Measurements from ENCODE around the gene ZSWIM7.
"Not testable (repeated sequence)": the region's sequence is repeated elsewhere in the genome, so short reads cannot be mapped to it uniquely, and the experiment has no call there.

ZSWIM7 gene

GRCh38 chr17:15996322-15996721 is 3.2 kb downstream of the ZSWIM7 start:
- H3K36me3 ChIP-seq (ENCODE audit: insufficient read depth, low read length) = peaks cover 14% of the 10 kb centered on the region
- no peak overlapping the region for H3K4me3 ChIP-seq (ENCODE audit: low read depth in 1 of 2, low read length in 2 of 2)
- H3K9ac ChIP-seq (ENCODE audit: low read length) = no peak overlapping the region
- H3K9me3 ChIP-seq (ENCODE audit: low read length) = no peaks in the 10 kb centered on the region
- H3K27ac ChIP-seq (ENCODE audit: low read depth, low read length) = no peak overlapping the region
- peaks cover 18% of the 10 kb centered on the region for H3K4me1 ChIP-seq (ENCODE audit: insufficient read depth, low read length)
- H3K27me3 ChIP-seq (ENCODE audit: control insufficient read depth in 1 of 2, insufficient read depth in 2 of 2, low read length in 2 of 2) = no peaks in the 10 kb centered on the region

DNA sequence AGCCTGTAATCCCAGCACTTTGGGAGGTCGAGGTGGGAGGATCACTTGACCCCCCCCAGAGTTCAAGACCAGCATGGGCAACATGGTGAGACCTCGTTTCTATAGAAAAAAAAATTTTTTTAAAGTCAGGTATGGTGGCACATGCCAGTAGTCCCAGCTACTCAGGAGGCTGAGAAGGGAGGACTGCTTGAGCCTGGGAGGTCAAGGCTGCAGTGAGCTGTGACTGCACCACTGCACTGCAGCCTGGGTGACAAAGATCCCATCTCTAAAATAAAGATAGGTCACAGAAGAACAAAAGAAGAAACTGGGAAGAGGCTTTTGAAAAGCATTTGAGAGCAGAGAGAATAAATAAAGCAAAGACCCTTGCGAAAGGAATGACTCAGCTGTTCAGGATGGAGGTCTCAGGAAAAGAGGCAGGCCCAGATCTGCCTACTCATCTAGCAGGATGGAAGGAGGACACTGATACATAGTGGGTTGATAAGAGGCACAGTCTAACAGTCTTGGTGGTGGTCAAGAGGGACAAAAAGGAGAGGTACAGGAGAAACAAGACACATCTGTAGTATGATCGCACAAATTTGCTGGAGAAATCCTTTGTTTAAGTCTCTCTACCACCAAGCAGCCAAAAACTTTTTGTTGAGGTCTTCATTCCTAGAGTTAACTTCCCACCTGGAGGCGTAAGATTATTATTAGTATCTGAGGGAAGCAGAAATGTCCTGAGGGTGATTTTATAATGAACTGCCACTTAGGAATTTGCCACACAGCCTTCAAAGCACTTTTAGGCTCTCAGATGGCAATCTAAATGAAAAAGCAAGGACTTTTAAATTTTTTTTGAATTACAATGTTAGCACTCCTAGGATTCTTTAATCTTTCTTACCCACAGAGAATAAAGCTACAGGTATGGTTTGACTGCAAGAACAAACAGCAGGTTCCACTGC is 17.6 kb downstream of the ZSWIM7 start:
- no peak overlapping the region for H3K27ac ChIP-seq (ENCODE audit: low read depth, low read length)
- H3K36me3 ChIP-seq (ENCODE audit: insufficient read depth, low read length) = peaks cover 45% of the 10 kb centered on the region
- no peak overlapping the region for H3K4me3 ChIP-seq (ENCODE audit: low read depth in 1 of 2, low read length in 2 of 2)
- no peaks in the 10 kb centered on the region for H3K9me3 ChIP-seq (ENCODE audit: low read length)
- H3K4me1 ChIP-seq (ENCODE audit: insufficient read depth, low read length) = peaks cover 3% of the 10 kb centered on the region
- H3K9ac ChIP-seq (ENCODE audit: low read length) = no peak overlapping the region
- H3K27me3 ChIP-seq (ENCODE audit: control insufficient read depth in 1 of 2, insufficient read depth in 2 of 2, low read length in 2 of 2) = no peaks in the 10 kb centered on the region

DNA sequence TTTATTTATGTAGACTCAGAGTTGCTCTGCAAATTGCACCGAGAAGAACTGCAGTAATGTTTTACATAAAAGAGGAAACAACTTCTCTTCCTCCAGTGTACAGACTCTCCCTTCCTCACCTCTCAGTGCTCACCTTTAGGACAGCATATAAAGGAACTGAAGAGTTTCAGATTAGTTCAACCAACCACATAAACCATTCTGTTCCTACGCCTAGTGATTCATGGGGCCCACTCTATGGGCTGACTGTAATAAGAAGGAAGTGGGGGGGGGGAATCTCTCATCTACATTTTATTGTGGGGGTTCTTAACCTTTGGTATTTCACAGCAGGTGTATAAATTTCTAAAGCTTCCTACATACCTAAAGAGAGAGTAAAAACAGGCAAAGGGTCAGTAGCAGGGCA is 18.3 kb downstream of the ZSWIM7 start:
- Histone ChIP-seq H3K36me3 (ENCODE audit: insufficient read depth, low read length) (peaks cover 51% of the 10 kb centered on the region), H3K4me1 (ENCODE audit: insufficient read depth, low read length) (peaks cover 8% of the 10 kb centered on the region), H3K27ac (ENCODE audit: low read depth, low read length) (no peak overlapping the region), H3K4me3 (ENCODE audit: low read depth in 1 of 2, low read length in 2 of 2) (no peak overlapping the region), H3K9ac (ENCODE audit: low read length) (no peak overlapping the region), H3K27me3 (ENCODE audit: control insufficient read depth in 1 of 2, insufficient read depth in 2 of 2, low read length in 2 of 2) (no peaks in the 10 kb centered on the region), H3K9me3 (ENCODE audit: low read length) (no peaks in the 10 kb centered on the region)

DNA sequence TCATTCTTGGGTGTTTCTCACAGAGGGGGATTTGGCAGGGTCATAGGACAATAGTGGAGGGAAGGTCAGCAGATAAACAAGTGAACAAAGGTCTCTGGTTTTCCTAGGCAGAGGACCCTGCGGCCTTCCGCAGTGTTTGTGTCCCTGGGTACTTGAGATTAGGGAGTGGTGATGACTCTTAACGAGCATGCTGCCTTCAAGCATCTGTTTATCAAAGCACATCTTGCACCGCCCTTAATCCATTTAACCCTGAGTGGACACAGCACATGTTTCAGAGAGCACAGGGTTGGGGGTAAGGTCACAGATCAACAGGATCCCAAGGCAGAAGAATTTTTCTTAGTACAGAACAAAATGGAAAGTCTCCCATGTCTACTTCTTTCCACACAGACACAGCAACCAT is 20.5 kb downstream of the ZSWIM7 start:
- not testable (repeated sequence) for H3K27ac ChIP-seq (ENCODE audit: low read depth, low read length); H3K9me3 ChIP-seq (ENCODE audit: low read length); H3K4me1 ChIP-seq (ENCODE audit: insufficient read depth, low read length); H3K27me3 ChIP-seq (ENCODE audit: control insufficient read depth in 1 of 2, insufficient read depth in 2 of 2, low read length in 2 of 2); H3K9ac ChIP-seq (ENCODE audit: low read length); H3K4me3 ChIP-seq (ENCODE audit: low read depth in 1 of 2, low read length in 2 of 2)
- H3K36me3 ChIP-seq (ENCODE audit: insufficient read depth, low read length) = peaks cover 53% of the 10 kb centered on the region

- H3K9ac ChIP-seq (ENCODE audit: low read length) = no peak overlapping the region
- no peaks in the 10 kb centered on the region for H3K9me3 ChIP-seq (ENCODE audit: low read length)
- H3K4me3 ChIP-seq (ENCODE audit: low read depth in 1 of 2, low read length in 2 of 2) = no peak overlapping the region
- H3K27ac ChIP-seq (ENCODE audit: low read depth, low read length) = no peak overlapping the region
- peaks cover 51% of the 10 kb centered on the region for H3K36me3 ChIP-seq (ENCODE audit: insufficient read depth, low read length)
- no peaks in the 10 kb centered on the region for H3K27me3 ChIP-seq (ENCODE audit: control insufficient read depth in 1 of 2, insufficient read depth in 2 of 2, low read length in 2 of 2)
- H3K4me1 ChIP-seq (ENCODE audit: insufficient read depth, low read length) = peaks cover 8% of the 10 kb centered on the region
Observed at GRCh38 chr17:15978606-15979005, 20.9 kb downstream of the ZSWIM7 start.

- H3K4me3 ChIP-seq (ENCODE audit: low read depth in 1 of 2, low read length in 2 of 2) = no peak overlapping the region
- no peaks in the 10 kb centered on the region for H3K27me3 ChIP-seq (ENCODE audit: control insufficient read depth in 1 of 2, insufficient read depth in 2 of 2, low read length in 2 of 2)
- H3K27ac ChIP-seq (ENCODE audit: low read depth, low read length) = no peak overlapping the region
- H3K36me3 ChIP-seq (ENCODE audit: insufficient read depth, low read length) = peaks cover 51% of the 10 kb centered on the region
- peaks cover 8% of the 10 kb centered on the region for H3K4me1 ChIP-seq (ENCODE audit: insufficient read depth, low read length)
- no peak overlapping the region for H3K9ac ChIP-seq (ENCODE audit: low read length)
- H3K9me3 ChIP-seq (ENCODE audit: low read length) = no peaks in the 10 kb centered on the region
Observed at GRCh38 chr17:15977894-15978293, 21.6 kb downstream of the ZSWIM7 start.

GRCh38 chr17:15973834-15974233 is 25.7 kb downstream of the ZSWIM7 start:
- H3K36me3 ChIP-seq (ENCODE audit: insufficient read depth, low read length) = peaks cover 28% of the 10 kb centered on the region
- no peaks in the 10 kb centered on the region for H3K9me3 ChIP-seq (ENCODE audit: low read length)
- H3K9ac ChIP-seq (ENCODE audit: low read length) = no peak overlapping the region
- H3K27me3 ChIP-seq (ENCODE audit: control insufficient read depth in 1 of 2, insufficient read depth in 2 of 2, low read length in 2 of 2) = no peaks in the 10 kb centered on the region
- H3K27ac ChIP-seq (ENCODE audit: low read depth, low read length) = no peak overlapping the region
- no peak overlapping the region for H3K4me3 ChIP-seq (ENCODE audit: low read depth in 1 of 2, low read length in 2 of 2)
- H3K4me1 ChIP-seq (ENCODE audit: insufficient read depth, low read length) = peaks cover 8% of the 10 kb centered on the region

DNA sequence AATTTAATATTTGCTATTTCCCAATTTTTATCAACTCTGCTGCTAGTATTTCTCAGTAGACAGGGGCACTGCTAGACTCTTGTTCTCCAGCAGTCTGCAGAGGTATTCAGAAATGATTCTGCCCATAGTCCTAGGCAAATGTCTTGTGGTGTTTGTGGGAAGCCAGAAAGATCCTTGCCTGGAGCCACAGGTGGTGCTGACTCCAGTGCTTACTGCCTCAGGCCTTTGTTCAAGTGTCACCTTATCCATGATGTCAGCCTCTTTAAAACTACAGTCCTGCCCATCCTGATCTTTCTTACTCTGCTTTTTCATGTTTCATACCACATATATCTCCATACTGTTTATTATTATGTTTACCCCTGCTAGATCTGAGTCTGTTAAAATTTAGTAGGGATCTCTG is 26.5 kb downstream of the ZSWIM7 start:
- Histone ChIP-seq H3K36me3 (ENCODE audit: insufficient read depth, low read length) (peaks cover 27% of the 10 kb centered on the region), H3K4me1 (ENCODE audit: insufficient read depth, low read length) (peaks cover 8% of the 10 kb centered on the region), H3K9ac (ENCODE audit: low read length) (no peak overlapping the region), H3K9me3 (ENCODE audit: low read length) (no peaks in the 10 kb centered on the region), H3K4me3 (ENCODE audit: low read depth in 1 of 2, low read length in 2 of 2) (no peak overlapping the region), H3K27ac (ENCODE audit: low read depth, low read length) (no peak overlapping the region), H3K27me3 (ENCODE audit: control insufficient read depth in 1 of 2, insufficient read depth in 2 of 2, low read length in 2 of 2) (no peaks in the 10 kb centered on the region)

DNA sequence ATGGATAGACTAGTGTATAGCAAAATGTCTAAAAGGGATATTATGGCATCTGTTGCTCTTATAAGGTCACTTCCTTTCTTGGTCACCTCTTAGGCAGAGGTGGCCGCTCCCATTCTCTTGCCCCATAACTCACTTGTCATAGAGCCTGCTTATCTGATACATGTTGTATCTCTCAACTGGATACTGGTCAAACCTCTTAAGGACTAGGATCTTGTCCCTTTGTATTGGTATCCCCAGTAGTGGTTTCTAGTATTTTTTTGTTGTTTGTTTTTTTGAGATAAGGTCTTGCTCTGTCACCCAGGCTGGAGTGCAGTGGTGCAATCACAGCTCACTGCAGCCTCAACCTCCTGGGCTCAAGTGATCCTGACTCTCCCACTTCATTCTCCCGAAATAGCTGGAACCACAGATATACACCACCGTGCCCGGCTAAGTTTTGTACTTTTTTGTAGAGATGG is 27.0 kb downstream of the ZSWIM7 start:
- Histone ChIP-seq H3K27me3 (ENCODE audit: control insufficient read depth in 1 of 2, insufficient read depth in 2 of 2, low read length in 2 of 2) (no peaks in the 10 kb centered on the region), H3K4me3 (ENCODE audit: low read depth in 1 of 2, low read length in 2 of 2) (no peak overlapping the region), H3K9ac (ENCODE audit: low read length) (no peak overlapping the region), H3K4me1 (ENCODE audit: insufficient read depth, low read length) (peaks cover 8% of the 10 kb centered on the region), H3K36me3 (ENCODE audit: insufficient read depth, low read length) (peaks cover 23% of the 10 kb centered on the region), H3K9me3 (ENCODE audit: low read length) (no peaks in the 10 kb centered on the region), H3K27ac (ENCODE audit: low read depth, low read length) (no peak overlapping the region)

- no peak overlapping the region for H3K9ac ChIP-seq (ENCODE audit: low read length)
- no peak overlapping the region for H3K27ac ChIP-seq (ENCODE audit: low read depth, low read length)
- no peak overlapping the region for H3K4me3 ChIP-seq (ENCODE audit: low read depth in 1 of 2, low read length in 2 of 2)
- peaks cover 4% of the 10 kb centered on the region for H3K4me1 ChIP-seq (ENCODE audit: insufficient read depth, low read length)
- peaks cover 17% of the 10 kb centered on the region for H3K36me3 ChIP-seq (ENCODE audit: insufficient read depth, low read length)
- H3K27me3 ChIP-seq (ENCODE audit: control insufficient read depth in 1 of 2, insufficient read depth in 2 of 2, low read length in 2 of 2) = no peaks in the 10 kb centered on the region
- H3K9me3 ChIP-seq (ENCODE audit: low read length) = no peaks in the 10 kb centered on the region
Observed at GRCh38 chr17:15971882-15972281, 27.6 kb downstream of the ZSWIM7 start.

- H3K4me1 ChIP-seq (ENCODE audit: insufficient read depth, low read length) = no peaks in the 10 kb centered on the region
- H3K4me3 ChIP-seq (ENCODE audit: low read depth in 1 of 2, low read length in 2 of 2) = no peak overlapping the region
- H3K9ac ChIP-seq (ENCODE audit: low read length) = no peak overlapping the region
- no peaks in the 10 kb centered on the region for H3K27me3 ChIP-seq (ENCODE audit: control insufficient read depth in 1 of 2, insufficient read depth in 2 of 2, low read length in 2 of 2)
- H3K36me3 ChIP-seq (ENCODE audit: insufficient read depth, low read length) = peaks cover 11% of the 10 kb centered on the region
- no peaks in the 10 kb centered on the region for H3K9me3 ChIP-seq (ENCODE audit: low read length)
- H3K27ac ChIP-seq (ENCODE audit: low read depth, low read length) = no peak overlapping the region
Observed at GRCh38 chr17:15971098-15971678, 28.3 kb downstream of the ZSWIM7 start.
